HG02642 (cell line): Measurements from ENCODE around the gene SPOP.
"Not testable (repeated sequence)": the region's sequence is repeated elsewhere in the genome, so short reads cannot be mapped to it uniquely, and the experiment has no call there.

Source experiments
- ATAC-seq: cut with Tn5 transposase; IDR thresholded peaks from one replicate; pipeline ENCODE4 v1.9.1; 2021; ENCODE audit warnings: mild to moderate bottlenecking; ENCODE audit not compliant: unreplicated experiment, poor library complexity

SPOP gene

DNA sequence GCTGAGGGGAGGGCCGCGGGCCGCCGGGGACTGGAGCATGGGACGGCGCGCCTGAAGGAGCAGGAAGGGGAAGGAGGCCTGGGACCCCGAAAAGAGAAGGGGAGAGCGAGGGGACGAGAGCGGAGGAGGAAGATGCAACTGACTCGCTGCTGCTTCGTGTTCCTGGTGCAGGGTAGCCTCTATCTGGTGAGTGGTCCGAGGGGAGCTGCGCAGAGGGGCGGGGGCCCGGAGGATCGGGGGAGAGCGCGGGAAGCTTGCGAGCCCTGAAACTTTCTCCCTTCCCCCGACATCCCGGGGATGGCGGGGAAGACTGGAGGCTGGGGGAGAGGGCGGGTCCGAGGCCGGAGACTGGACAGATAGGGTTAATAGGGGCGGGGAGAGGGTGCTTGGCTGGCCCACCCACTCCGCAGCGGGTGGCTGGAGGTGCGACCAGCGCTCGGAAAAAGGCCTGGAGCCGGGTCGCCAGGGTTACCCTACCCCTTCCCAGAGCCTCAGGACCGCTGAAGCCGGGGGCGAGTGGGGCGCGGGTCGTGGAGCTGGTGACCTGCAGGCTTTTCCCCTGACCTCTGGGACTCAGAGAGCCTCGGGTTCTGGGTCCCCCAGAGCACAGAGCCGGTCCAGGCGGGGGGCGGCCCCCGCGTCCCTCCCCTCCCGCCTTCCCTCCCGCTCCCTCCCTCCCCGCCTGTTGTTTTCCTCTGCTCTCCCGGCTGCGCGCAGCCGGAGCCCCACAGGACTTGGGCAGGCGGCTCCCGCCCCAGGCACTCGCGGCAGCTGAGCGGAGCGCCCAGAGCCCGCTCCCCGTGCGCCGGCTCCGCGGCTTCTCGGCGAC, 101.6 kb downstream of the SPOP start:
- no peak for ATAC-seq

DNA sequence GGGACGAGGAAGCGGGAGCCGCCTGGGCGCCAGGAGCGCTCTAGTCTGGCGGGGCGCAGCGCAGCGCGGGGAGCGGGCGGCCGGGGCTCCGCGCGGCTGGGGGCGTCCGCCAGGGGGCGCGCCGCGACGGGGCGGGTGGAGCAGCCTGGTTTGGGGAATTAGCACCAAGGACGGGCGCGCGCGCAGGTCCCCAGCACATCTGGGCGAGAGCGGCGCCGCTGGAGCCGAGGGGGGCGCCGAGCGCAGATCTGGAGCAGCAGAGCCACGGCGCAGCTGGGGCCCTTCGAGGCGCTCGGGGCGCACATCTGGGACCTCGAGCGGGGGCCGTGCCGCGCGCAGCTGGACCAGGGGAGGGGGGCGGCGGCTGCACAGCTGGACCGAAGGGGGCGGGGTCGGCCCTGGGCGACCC, 102.2 kb downstream of the SPOP start, which contains the start of gene NXPH3:
TSS of gene NXPH3 (plus strand) at position 193 of the 409 bp plus-strand sequence. CDS start 349 bp downstream, outside the sequence.
- no peak for ATAC-seq

DNA sequence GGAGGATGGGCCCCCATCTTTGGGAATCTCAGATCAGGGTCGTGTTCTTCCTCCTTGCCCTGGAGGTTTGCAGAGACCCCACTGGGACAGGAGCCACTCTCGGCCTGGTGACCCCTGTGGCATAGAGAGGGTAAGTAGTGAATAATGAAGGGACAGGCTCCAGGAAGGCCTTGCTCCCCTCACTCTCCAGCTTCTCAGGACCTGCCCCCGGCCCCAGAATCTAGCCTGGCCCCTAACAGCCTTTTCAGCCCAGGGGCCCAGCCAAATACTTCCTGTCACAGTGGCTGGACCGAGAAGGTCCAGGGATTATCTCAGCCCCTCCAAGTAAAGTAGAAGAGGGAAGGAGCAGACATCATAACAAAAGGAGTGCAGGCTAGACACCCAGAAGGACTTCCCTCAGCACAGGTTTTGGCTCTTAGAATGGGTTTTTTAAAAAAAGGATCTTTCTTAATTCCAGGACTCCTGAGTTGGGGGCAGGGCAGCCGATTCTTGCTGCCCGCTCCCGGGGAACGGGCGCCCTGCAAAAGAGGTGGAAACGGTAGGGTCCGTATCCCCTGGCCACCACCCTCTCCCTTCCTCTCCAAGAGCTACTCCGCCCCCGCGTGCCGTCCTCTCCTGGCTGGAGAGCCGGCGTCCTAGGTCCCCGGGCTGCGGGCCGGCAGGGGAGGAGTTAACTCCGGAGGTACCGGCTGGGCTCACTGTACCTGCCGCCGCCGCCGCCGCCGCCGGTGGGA, 102.8 kb downstream of the SPOP start:
- no peak for ATAC-seq

DNA sequence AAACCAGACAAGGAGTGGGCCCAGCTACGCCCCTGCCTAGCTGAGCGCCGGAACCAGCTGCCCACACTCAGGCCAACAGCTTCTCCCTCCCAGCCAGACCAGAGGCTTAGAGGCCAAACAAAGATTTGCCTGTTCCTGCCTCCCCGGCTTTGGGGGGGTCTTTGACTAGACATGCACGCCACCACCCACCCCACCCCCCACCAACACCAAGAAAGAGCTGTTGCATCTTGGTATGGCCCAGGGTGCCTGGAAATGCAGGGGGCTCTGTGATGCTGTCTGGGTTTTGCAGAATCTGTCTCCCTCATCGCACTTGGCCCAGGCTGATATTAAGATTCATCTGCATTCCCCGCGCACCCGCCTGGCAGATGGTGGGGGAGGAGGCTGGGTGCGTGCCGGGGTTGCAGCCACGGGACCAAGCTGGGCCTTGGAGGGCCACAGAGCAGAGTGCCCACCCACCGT, 103.5 kb downstream of the SPOP start:
- ATAC-seq, result no peak

DNA sequence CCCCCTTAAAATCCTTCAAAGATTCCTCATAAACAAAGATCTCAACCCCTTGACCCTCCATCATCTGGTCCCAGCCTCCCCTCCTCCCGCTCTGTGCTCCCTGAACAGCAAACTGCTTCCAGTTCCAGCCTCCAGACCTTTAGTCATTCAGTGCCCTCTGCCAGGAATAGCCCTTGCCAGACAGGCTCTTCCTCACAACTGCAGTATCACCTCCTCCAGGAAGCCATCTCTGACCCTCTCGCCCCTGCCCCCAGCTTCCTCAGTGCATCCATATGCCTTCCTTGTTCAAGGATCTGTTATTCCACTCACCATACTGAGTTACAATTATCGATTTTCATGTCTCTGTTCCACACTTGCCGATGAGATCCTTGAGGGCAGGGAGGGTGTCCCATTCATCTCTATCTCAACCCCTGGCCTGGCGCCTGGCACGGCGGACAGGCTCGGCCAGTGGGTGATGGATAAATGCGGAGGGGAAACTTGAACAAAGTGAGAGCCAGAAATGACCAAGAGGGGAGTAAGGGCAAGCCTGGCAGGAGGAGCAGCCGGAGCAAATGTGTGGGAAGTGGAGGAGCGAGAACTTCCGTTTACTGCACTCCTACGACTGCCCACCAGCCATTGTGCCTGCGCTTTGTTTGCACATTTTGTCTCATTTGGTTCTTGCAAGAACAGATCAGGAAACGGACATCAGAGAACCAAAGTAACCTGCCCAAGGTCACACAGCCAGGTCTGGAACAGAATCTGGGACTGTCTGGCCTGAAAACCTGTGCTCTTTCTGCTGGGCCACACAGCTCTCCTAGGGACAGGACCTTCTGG, 104.2 kb downstream of the SPOP start:
- ATAC-seq, result no peak

DNA sequence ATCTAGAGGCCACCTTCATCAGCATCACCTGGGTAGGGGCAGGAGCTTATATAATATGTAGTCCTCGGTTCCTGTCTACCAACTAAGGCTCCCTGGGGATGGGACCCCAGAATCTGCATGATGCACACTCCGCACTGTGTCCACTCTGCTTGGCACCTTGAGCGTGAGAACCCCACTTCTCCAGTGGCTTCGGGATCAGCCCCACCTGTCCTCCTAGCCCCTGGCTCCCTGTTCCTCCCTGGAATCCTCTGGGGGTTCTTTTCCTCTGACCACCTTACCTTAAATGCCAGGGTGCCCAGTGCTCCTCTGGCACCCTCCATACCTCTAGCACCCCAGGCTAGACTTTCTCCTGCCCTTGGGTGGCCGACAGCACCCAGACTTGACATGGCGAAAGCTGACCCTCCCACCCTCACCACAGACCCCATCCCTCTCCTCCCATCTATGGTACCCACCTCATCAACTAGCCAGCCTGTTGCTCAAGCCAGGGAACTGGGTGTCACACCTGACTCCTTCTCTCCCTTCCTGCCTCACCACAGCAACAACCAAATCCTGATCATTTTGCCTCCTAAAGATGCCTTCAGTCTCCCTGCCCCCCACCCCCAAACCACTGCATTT, 105.0 kb downstream of the SPOP start:
- ATAC-seq, result no peak

DNA sequence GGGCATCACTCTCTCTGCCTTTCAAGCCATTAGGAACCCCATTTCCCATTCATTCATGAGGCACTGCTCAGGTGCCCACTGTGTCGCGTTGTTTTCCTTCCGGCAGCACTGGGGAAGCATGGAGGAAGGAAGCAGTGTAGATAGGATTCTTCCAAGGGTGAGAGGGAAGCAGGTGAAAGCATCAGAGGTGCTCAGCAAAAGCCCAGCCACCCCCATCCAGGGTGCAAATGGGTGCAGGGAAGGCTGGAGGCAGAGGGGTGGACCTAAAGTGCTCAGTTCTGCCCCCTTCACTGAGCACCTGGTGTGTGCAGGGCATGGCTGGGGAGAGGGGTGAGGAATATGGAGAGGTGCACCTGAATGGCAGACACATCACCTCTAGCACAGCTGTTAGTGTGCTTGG, 105.7 kb downstream of the SPOP start:
- ATAC-seq, result no peak

DNA sequence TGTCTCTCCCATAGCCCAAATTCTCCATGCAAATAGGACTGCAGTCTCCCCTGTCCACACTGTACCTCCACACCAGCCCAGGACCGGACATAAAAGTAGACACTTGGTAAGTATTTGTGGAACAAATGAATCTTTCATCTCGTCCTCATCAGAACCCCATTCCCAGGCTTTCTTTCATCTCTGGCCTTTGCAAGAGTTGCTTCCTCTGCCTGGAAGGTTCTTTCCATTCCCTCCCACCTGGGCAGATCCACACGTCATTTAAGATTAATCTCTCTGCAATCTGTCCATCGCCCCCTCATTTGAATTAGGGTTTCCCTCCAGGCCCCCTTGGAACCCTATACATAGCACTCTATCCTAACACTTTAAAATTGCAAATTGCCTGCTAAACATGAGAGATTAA, 106.1 kb downstream of the SPOP start:
- no peak for ATAC-seq

DNA sequence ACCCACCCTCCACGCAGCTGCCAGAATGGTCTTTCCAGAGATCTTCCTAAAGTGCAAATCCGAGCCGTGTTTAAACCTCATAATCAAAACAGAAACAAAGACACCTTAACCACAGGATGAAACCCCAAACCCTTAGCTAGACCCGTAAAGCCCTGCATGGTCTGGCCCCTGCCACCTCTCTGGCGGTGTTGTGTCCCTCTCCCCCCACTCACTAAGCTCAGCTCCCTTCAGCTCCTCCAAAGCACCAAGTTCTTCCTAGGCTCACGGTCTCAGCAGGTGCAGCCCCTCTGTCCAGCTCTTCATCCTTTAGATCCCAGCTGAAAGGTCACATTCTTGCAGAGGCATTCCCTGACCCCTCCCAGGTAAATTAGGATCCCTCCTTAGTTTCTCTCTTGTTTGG, 106.6 kb downstream of the SPOP start:
- ATAC-seq, result no peak

DNA sequence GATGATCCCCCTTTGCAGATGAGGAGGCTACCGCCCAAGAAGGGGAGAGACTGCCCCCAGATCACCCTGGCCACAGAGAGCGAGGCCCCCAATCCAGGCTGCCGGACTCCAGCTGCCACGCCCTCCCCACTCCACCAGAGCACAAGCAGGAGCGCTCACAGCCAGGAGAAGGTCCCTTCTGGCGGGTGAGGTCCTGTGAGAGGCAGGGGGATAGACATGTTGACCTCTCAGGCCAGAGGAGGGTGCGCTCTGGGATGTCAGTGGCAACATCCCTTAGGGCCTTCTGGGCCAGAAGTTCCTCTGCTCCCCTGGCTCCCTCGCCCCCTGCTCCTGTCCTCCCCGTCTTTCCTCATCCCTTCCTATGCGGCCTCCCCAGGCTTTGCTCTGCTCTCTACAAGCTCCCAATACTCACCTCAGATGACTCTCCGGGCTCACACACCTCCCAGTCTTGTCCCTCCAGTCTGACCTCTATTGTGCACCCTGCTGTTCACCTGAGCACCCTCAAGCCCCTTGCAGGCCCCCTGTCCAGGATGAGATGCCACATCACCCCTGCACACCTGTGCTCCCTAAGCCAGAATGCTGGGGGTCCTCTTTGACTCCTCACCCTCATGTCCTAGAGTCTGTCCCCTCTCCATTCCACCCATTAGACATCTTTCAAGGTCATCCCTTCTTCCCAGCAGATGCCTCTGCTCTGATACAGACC, 107.2 kb downstream of the SPOP start:
- ATAC-seq, result no peak

DNA sequence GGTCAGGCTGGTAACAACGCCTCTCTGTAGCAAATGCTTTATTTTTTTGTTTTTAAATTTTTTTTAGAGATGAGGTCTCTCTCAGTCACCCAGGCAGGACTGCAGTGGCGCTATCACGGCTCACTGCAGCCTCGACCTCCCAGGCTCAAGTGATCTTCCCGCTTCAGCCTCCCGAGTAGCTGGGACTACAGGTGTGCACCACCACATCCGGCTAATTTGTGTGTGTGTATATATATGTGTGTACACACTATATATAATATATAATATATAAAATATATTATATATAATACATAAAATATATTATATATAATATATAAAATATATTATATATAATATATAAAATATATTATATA, 109.2 kb downstream of the SPOP start:
- ATAC-seq, result not testable (repeated sequence)

DNA sequence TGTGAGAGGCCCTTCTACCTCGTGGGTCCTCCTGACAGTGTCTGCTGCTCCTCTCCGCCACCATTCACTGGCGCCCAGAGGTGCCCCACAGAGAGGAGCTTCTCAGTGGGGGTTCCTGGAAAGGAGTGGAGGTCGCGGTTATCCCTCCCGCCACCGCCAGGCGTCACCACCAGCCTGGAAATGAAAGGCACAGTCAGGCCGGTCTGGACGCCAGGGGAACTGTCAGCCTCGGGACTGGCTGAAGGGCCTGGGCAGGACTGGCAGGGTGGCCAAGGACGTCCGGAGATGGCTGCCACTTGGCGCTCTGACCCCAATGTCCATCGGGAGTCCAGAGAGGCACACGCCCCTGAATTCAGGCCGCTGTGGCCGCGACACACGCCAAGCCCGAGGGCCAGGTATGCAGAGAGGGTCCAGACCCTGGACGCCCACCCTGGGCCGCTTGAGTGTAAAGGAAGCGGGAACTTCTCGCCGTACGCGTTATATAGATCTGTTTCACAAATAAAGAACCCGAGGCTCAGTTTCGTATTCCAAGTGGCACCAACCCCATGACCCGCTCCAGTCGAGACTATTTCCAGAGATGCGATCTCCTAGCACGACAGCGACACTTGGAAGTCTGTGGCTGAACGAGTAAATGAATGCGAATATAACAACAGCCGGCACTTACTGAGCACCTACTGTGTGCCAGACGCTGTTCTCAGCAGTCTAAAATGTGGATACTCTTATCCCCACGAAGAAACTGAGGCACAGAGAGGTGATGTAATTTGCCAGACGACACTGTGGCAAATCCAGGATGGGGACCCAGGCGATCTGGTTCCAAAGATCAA, 109.8 kb downstream of the SPOP start:
- ATAC-seq, result no peak

DNA sequence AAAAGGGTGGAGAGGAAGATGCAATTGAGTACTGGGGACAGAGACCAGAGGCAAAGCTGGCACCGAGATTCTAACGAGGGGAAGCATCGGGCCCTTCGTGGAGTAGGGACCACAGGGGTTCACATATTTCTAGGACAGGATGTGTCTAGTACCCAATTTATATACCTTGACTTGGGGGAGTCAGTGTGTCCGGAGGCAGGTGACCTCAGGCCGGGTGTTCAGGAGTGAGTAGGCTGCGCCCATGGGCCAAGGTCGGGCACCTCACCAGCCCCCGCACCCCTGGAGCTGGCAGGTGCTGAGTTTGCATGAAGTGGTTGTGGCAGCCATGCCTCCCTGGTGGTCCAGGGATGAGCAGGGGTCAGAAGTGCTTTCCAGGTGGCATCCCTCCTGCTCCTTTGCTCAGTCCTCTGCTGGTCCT, 110.8 kb downstream of the SPOP start:
- ATAC-seq, result no peak

DNA sequence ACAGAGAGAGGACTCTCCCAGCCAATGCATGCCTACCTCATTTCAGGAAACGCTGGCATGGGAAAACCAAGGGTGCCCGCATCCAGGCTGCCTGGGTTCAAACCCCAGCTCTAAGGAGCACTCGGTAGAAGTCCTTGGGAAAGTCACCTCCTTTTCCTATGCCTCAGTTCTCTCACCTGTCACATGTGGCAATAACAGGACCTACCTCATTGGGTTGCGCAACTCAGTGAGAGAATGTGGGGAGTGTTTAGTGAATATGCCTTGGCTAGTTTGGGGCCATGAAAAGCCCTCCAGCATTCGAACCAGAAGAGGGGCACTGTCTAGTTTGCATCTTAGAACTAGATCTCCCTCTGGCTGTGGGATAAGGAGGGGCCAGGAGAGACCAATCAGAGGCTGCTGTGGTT, 111.2 kb downstream of the SPOP start:
- ATAC-seq, result no peak

DNA sequence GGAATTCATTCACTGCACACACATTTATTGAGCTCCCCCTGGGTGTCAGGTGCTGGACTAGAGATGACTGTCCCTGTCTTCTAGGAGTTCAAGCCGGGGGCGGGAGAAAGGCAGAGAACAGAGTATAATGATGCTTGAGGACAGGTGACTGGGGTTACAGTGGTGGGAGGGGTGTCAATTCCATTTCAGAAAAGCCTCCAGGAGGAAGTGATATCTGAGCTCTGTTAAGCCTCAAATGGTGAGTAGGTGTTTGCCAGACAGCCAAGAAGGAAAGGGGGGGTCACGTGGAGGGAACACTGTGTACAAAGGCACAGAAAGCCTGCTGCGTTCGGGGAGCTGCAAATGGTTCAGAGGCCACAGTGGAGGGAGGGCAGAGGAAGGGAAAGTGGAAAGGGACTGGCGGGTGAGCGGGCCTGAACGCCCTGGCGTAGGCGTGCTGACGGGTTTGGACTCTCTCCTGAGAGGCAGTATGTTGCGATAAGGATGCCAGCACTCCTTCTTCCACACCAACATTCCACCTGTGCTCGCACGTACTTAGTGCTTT, 111.9 kb downstream of the SPOP start:
- no peak for ATAC-seq

DNA sequence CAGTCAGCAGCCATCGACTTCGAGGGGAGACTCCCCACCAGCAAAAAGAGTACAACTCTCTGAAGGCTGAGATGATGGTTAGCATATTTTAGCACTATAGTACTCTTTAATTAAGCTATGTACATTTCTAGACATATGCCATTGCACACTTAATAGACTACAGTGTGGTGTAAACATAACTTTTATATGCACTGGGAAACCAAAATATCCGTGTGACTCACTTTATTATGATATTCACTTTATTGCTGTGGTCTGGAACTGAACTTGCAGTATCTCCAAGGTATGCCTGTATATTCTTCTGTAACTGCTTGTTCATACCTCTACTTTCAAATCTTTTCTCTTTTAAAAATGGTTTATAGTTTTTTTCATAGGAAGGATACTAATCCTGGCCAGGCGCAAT, 113.3 kb downstream of the SPOP start:
- ATAC-seq, result no peak

DNA sequence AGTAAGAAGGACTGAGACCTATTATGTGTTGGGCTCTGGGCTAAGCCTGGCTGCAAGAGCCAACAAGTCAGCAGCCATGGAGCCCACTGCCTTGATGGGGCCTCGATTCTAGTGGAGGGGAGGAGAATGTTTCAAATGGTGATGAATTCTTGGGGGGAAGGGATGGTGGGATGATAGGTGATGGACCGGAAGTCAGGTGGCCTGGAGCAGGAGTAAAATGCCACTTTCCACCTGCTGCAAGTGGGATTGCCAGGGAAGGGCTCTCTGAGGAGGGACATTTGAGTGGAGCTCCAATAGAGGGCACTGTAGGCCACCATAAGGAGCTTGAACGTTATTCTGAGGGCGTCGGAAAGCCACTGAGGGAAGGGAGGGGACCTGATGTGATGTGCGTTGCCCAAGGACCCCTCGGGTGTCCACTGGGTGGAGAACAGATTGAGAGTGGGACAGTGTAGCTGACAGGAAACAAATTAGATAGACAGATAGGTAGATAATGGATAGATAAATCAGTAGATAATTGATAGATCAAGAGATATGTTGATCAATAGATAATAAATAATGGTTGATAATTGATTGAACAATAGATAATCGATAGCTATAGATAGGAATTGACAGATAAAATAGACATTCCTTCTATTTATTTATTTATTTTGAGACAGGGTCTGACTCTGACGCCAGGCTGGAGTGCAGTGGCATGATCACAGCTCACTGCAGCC, 120.4 kb downstream of the SPOP start:
- no peak for ATAC-seq
